NCI-H2227 (cell line): ENCODE data around the gene PRDM2.

Experiments used
- DNase-seq: peaks from one replicate; lab custom pipeline; 2025; ENCODE audit not compliant: unreplicated experiment; lab: John Stamatoyannopoulos, UW

PRDM2 gene

GRCh38 chr1:13812456-13813397 lies 112.7 kb downstream of the PRDM2 start:
- no peak for DNase-seq

GRCh38 chr1:13813398-13814012 lies 113.5 kb downstream of the PRDM2 start:
- DNase-seq, result no peak

GRCh38 chr1:13814131-13814530 lies 114.1 kb downstream of the PRDM2 start:
- DNase-seq, result no peak

GRCh38 chr1:13816016-13816760 lies 116.2 kb downstream of the PRDM2 start:
- no peak for DNase-seq

GRCh38 chr1:13817906-13818305 lies 117.9 kb downstream of the PRDM2 start:
- no peak for DNase-seq

- DNase-seq, result no peak
Observed at GRCh38 chr1:13818926-13819325, 118.9 kb downstream of the PRDM2 start.

GRCh38 chr1:13819642-13820041 lies 119.7 kb downstream of the PRDM2 start:
- DNase-seq, result no peak

- no peak for DNase-seq
Observed at GRCh38 chr1:13820055-13820454, 120.1 kb downstream of the PRDM2 start.

GRCh38 chr1:13820456-13820855 lies 120.5 kb downstream of the PRDM2 start:
- DNase-seq, result no peak

GRCh38 chr1:13823126-13823880 lies 123.3 kb downstream of the PRDM2 start:
- DNase-seq, result no peak

GRCh38 chr1:13823936-13824335 lies 123.9 kb downstream of the PRDM2 start:
- DNase-seq, result no peak

GRCh38 chr1:13824626-13825025 lies 124.6 kb downstream of the PRDM2 start:
- DNase-seq, result no peak

GRCh38 chr1:13825033-13825432 lies 125.0 kb downstream of the PRDM2 start:
- no peak for DNase-seq

- no peak for DNase-seq
Observed at GRCh38 chr1:13826009-13826408, 126.0 kb downstream of the PRDM2 start.

GRCh38 chr1:13826591-13826990 lies 126.6 kb downstream of the PRDM2 start:
- DNase-seq, result no peak

GRCh38 chr1:13828454-13829151 lies 128.6 kb downstream of the PRDM2 start:
- DNase-seq, result no peak

- DNase-seq, result no peak
Observed at GRCh38 chr1:13829152-13829769, 129.3 kb downstream of the PRDM2 start.

GRCh38 chr1:13830170-13830569 lies 130.2 kb downstream of the PRDM2 start:
- no peak for DNase-seq

- DNase-seq, result no peak
Observed at GRCh38 chr1:13830616-13831280, 130.8 kb downstream of the PRDM2 start.
